GM23338 (cell line): ENCODE measurements around the gene ARHGAP42. TPM values are rescaled to one million over a fixed set of nuclear protein-coding genes. Genes with fewer than 3 reads are reported as not detected.
"Not testable (repeated sequence)": the region's sequence is repeated elsewhere in the genome, so short reads cannot be mapped to it uniquely, and the experiment has no call there.

ENCODE experiments used
- ATAC-seq: fragments of 200-7000 bp; cut with Tn5 transposase; 3 replicates; pipeline ENCODE4 v1.9.1; 2020
- DNase-seq: peaks from one replicate; pipeline ENCODE4 v3.0.0-alpha.2; 2015; ENCODE audit warnings: low spot score
- H2AFZ ChIP-seq: fragments of 200-600 bp; sonication (generic); 2 replicates; pipeline ENCODE4 v1.8.0; 2016; ENCODE audit warnings: antibody characterized with exemption, mild to moderate bottlenecking, moderate library complexity
- H3F3A ChIP-seq: fragments of 200-600 bp; sonication (generic); replicated peaks from 2 replicates; pipeline ENCODE4 v1.8.0; 2017; ENCODE audit warnings: antibody characterized with exemption, mixed run types, low read depth
- H3K27ac ChIP-seq: fragments of 200-600 bp; sonication (generic); 2 replicates; pipeline ENCODE4 v1.6.1; 2016; ENCODE audit warnings: low read depth
- H3K27me3 ChIP-seq: fragments of 200-600 bp; sonication (generic); 2 replicates; pipeline ENCODE4 v1.8.0; 2016; ENCODE audit warnings: mild to moderate bottlenecking, mixed run types, moderate library complexity; ENCODE audit not compliant: insufficient read depth
- H3K36me3 ChIP-seq: fragments of 200-600 bp; sonication (generic); 2 replicates; pipeline ENCODE4 v1.8.0; 2016; ENCODE audit warnings: mild to moderate bottlenecking; ENCODE audit not compliant: insufficient read depth
- H3K4me1 ChIP-seq: fragments of 200-600 bp; sonication (generic); 2 replicates; pipeline ENCODE4 v1.8.0; 2016; ENCODE audit warnings: mild to moderate bottlenecking, moderate library complexity; ENCODE audit not compliant: insufficient read depth
- H3K4me2 ChIP-seq: fragments of 200-600 bp; sonication (generic); 2 replicates; pipeline ENCODE4 v1.7.1; 2017; ENCODE audit warnings: mixed run types
- H3K4me3 ChIP-seq: fragments of 200-600 bp; sonication (generic); 2 replicates; pipeline ENCODE4 v1.6.1; 2016; ENCODE audit warnings: mixed run types
- H3K79me2 ChIP-seq: fragments of 200-600 bp; sonication (generic); replicated peaks from 2 replicates; pipeline ENCODE4 v1.8.0; 2017; ENCODE audit warnings: mild to moderate bottlenecking; ENCODE audit not compliant: insufficient read depth
- H3K9me2 ChIP-seq: fragments of 200-600 bp; sonication (generic); 2 replicates; pipeline ENCODE4 v1.8.0; 2017; ENCODE audit not compliant: insufficient read depth
- H4K20me1 ChIP-seq: fragments of 200-600 bp; sonication (generic); replicated peaks from 2 replicates; pipeline ENCODE4 v1.8.0; 2017; ENCODE audit warnings: mild to moderate bottlenecking; ENCODE audit not compliant: insufficient read depth
- H3K27ac Mint-ChIP-seq: 2 replicates; pipeline ENCODE4 v1.8.0; 2020; ENCODE audit warnings: inconsistent platforms, mild to moderate bottlenecking, moderate library complexity, mixed read lengths
- H3K27me3 Mint-ChIP-seq: 3 replicates; pipeline ENCODE4 v1.8.0; 2022; ENCODE audit warnings: low read depth, mild to moderate bottlenecking, moderate library complexity, mixed read lengths, inconsistent platforms; ENCODE audit not compliant: insufficient read depth, poor library complexity
- H3K36me3 Mint-ChIP-seq: 3 replicates; pipeline ENCODE4 v1.8.0; 2021; ENCODE audit warnings: low read depth, mild to moderate bottlenecking, inconsistent platforms, moderate library complexity, mixed read lengths
- H3K4me1 Mint-ChIP-seq: 3 replicates; pipeline ENCODE4 v1.8.0; 2020; ENCODE audit warnings: mild to moderate bottlenecking, inconsistent platforms, mixed read lengths
- H3K4me3 Mint-ChIP-seq: 3 replicates; pipeline ENCODE4 v1.8.0; 2021; ENCODE audit warnings: moderate library complexity, mild to moderate bottlenecking, inconsistent platforms, mixed read lengths
- H3K9me3 Mint-ChIP-seq: 3 replicates; pipeline ENCODE4 v1.8.0; 2020; ENCODE audit warnings: moderate library complexity, mild to moderate bottlenecking, inconsistent platforms, mixed read lengths
- CTCF ChIP-seq, 2 experiments: fragments of 200-600 bp in 1 of 2; sonication (generic) in 1 of 2; conservative IDR thresholded peaks; 2 replicates each; pipeline versions ENCODE4 v1.5.1 to v1.6.1; 2016 to 2017; ENCODE audit warnings: antibody characterized with exemption in 2 of 2, low read depth in 2 of 2, mild to moderate bottlenecking in 2 of 2, moderate library complexity in 1 of 2
- EZH2phosphoT487 ChIP-seq: fragments of 200-600 bp; sonication (generic); IDR thresholded peaks from one replicate; pipeline ENCODE4 v1.8.1; 2018; ENCODE audit warnings: antibody characterized with exemption; ENCODE audit not compliant: unreplicated experiment
- ZNF331 ChIP-seq: fragments of 250-450 bp; sonication (Bioruptor Pico); IDR thresholded peaks from 2 replicates; pipeline ENCODE4 v1.5.0; 2020; ENCODE audit warnings: low read depth, mild to moderate bottlenecking, moderate library complexity
- ZNF462 ChIP-seq: fragments of 250-450 bp; sonication (Bioruptor Pico); IDR thresholded peaks from 2 replicates; pipeline ENCODE4 v1.5.0; 2020; ENCODE audit warnings: mild to moderate bottlenecking, moderate library complexity
- polyA plus RNA-seq: library from polyadenylated mRNA; unstranded; fragments of >200 nt; fragmentation: Nextera tagmentation; extraction: Ambion mirVana; gene quantifications from 2 replicates; pipeline ENCODE4 v1.2.1, GENCODE V29; 2016
- total RNA-seq: library from RNA; depleted of rRNA; stranded (reverse); fragments of >200 nt; shearing (Covaris generic); gene quantifications from 2 replicates; pipeline ENCODE4 v1.2.3, GENCODE V29; 2014

ARHGAP42 gene
- total and polyA plus RNA-seq, 2 experiments from 2014 or later: 23.7 to 35.7 TPM

- no peaks in the 10 kb centered on the region; the same call in 1 of the 2 replicates for H3K36me3 ChIP-seq
- H3K9me2 ChIP-seq: no peaks in the 10 kb centered on the region
- Mint-ChIP-seq H3K27ac (no peak overlapping the region; the same call in 1 of the 2 replicates), H3K36me3 (peaks cover 47% of the 10 kb centered on the region), H3K9me3 (peaks cover 28% of the 10 kb centered on the region), H3K4me3 (no peak overlapping the region), H3K4me1 (peaks cover 36% of the 10 kb centered on the region), H3K27me3 (peaks cover 7% of the 10 kb centered on the region)
- H3K4me3 ChIP-seq: no peak overlapping the region
- H3K79me2 ChIP-seq: peaks cover 27% of the 10 kb centered on the region
- no peak overlapping the region for H2AFZ ChIP-seq
- H3K27me3 ChIP-seq: no peaks in the 10 kb centered on the region
- peaks cover 5% of the 10 kb centered on the region; the same call in 1 of the 2 replicates for H3F3A ChIP-seq
- DNase-seq (no peak), ATAC-seq (no peak; the same call in 2 of the 3 replicates)
- H3K27ac ChIP-seq: peak overlapping the region; percentile 72; the same call in 1 of the 2 replicates
- TF ChIP-seq ZNF331 (CRISPR knock-in tag): no peak
- peak; percentile 35; the same call in 1 of the 2 replicates for TF ChIP-seq ZNF462
- no peak for TF ChIP-seq EZH2phosphoT487
- peak overlapping the region; percentile 18; the same call in 1 of the 2 replicates for H3K4me2 ChIP-seq
- peaks cover 29% of the 10 kb centered on the region for H3K4me1 ChIP-seq
- H4K20me1 ChIP-seq: no peaks in the 10 kb centered on the region
Observed at GRCh38 chr11:100748153-100748552, 61.1 kb downstream of the ARHGAP42 start.

- peaks cover 41% of the 10 kb centered on the region for H3K4me1 Mint-ChIP-seq
- H3K4me2 ChIP-seq: not testable (repeated sequence)
Observed at GRCh38 chr11:100749887-100750565, 62.9 kb downstream of the ARHGAP42 start.

GRCh38 chr11:100750566-100750891, 63.4 kb downstream of the ARHGAP42 start:
- H3K27me3 ChIP-seq, H3K27ac Mint-ChIP-seq, ATAC-seq, H3K4me3 Mint-ChIP-seq, H3F3A ChIP-seq, H4K20me1 ChIP-seq, DNase-seq, H3K4me2 ChIP-seq, H3K36me3 ChIP-seq, H2AFZ ChIP-seq, H3K4me3 ChIP-seq, H3K9me2 ChIP-seq, H3K27me3 Mint-ChIP-seq, H3K27ac ChIP-seq: not testable (repeated sequence)
- Mint-ChIP-seq H3K36me3 (peaks cover 39% of the 10 kb centered on the region), H3K9me3 (peaks cover 28% of the 10 kb centered on the region), H3K4me1 (peaks cover 41% of the 10 kb centered on the region)
- Histone ChIP-seq H3K4me1 (peaks cover 38% of the 10 kb centered on the region), H3K79me2 (peaks cover 23% of the 10 kb centered on the region)

More at GRCh38 chr11:100749887-100750565, 62.9 kb downstream of the ARHGAP42 start:
- H3K27ac ChIP-seq, H3K27ac Mint-ChIP-seq, H3K4me3 Mint-ChIP-seq, H3K36me3 ChIP-seq, H3K4me3 ChIP-seq, H3K9me2 ChIP-seq, H4K20me1 ChIP-seq, DNase-seq, H2AFZ ChIP-seq, ATAC-seq, H3K27me3 ChIP-seq, H3K27me3 Mint-ChIP-seq, H3F3A ChIP-seq: not testable (repeated sequence)
- peak; percentile 31 to 32; a peak in 3 of 4 replicates for TF ChIP-seq CTCF (conservative IDR thresholded peaks at IDR 0.05; ENCODE audit: low read depth in 2 of 2)
- Histone ChIP-seq H3K79me2 (peaks cover 20% of the 10 kb centered on the region), H3K4me1 (peaks cover 37% of the 10 kb centered on the region)
- H3K9me3 Mint-ChIP-seq: peaks cover 28% of the 10 kb centered on the region
- H3K36me3 Mint-ChIP-seq: peaks cover 39% of the 10 kb centered on the region
